OCI-LY7 (cell line): Measurements from ENCODE around the gene FBXO9. TPM values are rescaled to one million over a fixed set of nuclear protein-coding genes. Genes with fewer than 3 reads are reported as not detected.

Source experiments
- BruUV-seq: library from RNA; stranded (reverse); fragments of 400-500 nt; replicated peaks from 2 replicates; lab custom pipeline; 2021; lab: Mats Ljungman, UMichigan
- CTCF ChIA-PET: fragments of 300-600 bp; sonication (Branson Sonifier 250); formaldehyde crosslinking; loops from one replicate; lab custom pipeline; 2022; ENCODE audit warnings: antibody characterized with exemption; ENCODE audit not compliant: unreplicated experiment; lab: Charles Lee
- POLR2A ChIA-PET: fragments of 300-600 bp; sonication (Branson Sonifier 250); formaldehyde crosslinking; loops from one replicate; lab custom pipeline; 2022; ENCODE audit warnings: antibody characterized with exemption; lab: Charles Lee
- DNase-seq: peaks from one replicate; pipeline ENCODE4 v3.0.0-alpha.2; 2015; ENCODE audit warnings: low spot score
- H2AFZ ChIP-seq: fragments of 200-600 bp; sonication (generic), shearing (Covaris generic); 2 replicates; pipeline ENCODE4 v1.6.1; 2014; ENCODE audit warnings: mild to moderate bottlenecking, antibody characterized with exemption, low read length, moderate library complexity
- H3K27ac ChIP-seq: fragments of 200-600 bp; sonication (generic); 2 replicates; pipeline ENCODE4 v1.5.1; 2014; ENCODE audit warnings: mixed run types, low read depth, mild to moderate bottlenecking, moderate library complexity, low read length, inconsistent platforms; ENCODE audit not compliant: poor library complexity, severe bottlenecking
- H3K36me3 ChIP-seq: fragments of 200-600 bp; sonication (generic); 2 replicates; pipeline ENCODE4 v1.6.1; 2014; ENCODE audit warnings: mild to moderate bottlenecking, antibody characterized with exemption, low read length, moderate library complexity, mixed read lengths; ENCODE audit not compliant: insufficient read depth
- H3K4me1 ChIP-seq: fragments of 200-600 bp; sonication (generic); 2 replicates; pipeline ENCODE4 v1.5.1; 2014; ENCODE audit warnings: mild to moderate bottlenecking, low read length; ENCODE audit not compliant: insufficient read depth, poor library complexity, severe bottlenecking
- H3K4me2 ChIP-seq: fragments of 200-600 bp; sonication (generic); 2 replicates; pipeline ENCODE4 v1.6.1; 2014; ENCODE audit warnings: mild to moderate bottlenecking, low read length
- H3K4me3 ChIP-seq: fragments of 200-600 bp; sonication (generic); 2 replicates; pipeline ENCODE4 v1.5.1; 2014; ENCODE audit warnings: mild to moderate bottlenecking, low read depth, low read length; ENCODE audit not compliant: poor library complexity, severe bottlenecking
- H3K79me2 ChIP-seq: fragments of 200-600 bp; sonication (generic); 2 replicates; pipeline ENCODE4 v1.6.1; 2016; ENCODE audit warnings: low read depth, mild to moderate bottlenecking, low read length, moderate library complexity, mixed read lengths; ENCODE audit not compliant: insufficient read depth
- H3K9me2 ChIP-seq: fragments of 200-600 bp; sonication (generic); 2 replicates; pipeline ENCODE4 v1.6.1; 2016; ENCODE audit warnings: mild to moderate bottlenecking, low read length, mixed read lengths; ENCODE audit not compliant: insufficient read depth
- H3K9me3 ChIP-seq: fragments of 200-600 bp; sonication (generic); 2 replicates; pipeline ENCODE4 v1.6.1; 2014; ENCODE audit warnings: mild to moderate bottlenecking, mixed run types, low read length, mixed read lengths
- H4K20me1 ChIP-seq: fragments of 200-600 bp; sonication (generic); 2 replicates; pipeline ENCODE4 v1.6.1; 2014; ENCODE audit warnings: mild to moderate bottlenecking, antibody characterized with exemption, low read length, moderate library complexity, mixed read lengths; ENCODE audit not compliant: insufficient read depth
- CTCF ChIP-seq: fragments of 200-600 bp; sonication (generic); conservative IDR thresholded peaks from 2 replicates; pipeline ENCODE4 v1.5.1; 2014; ENCODE audit warnings: mild to moderate bottlenecking, antibody characterized with exemption, low read length, moderate library complexity, mixed read lengths
- EZH2phosphoT487 ChIP-seq: fragments of 200-600 bp; sonication (generic); IDR thresholded peaks from 2 replicates; pipeline ENCODE4 v1.6.1; 2018; ENCODE audit warnings: low read depth, borderline replicate concordance, mild to moderate bottlenecking, mixed run types, antibody characterized with exemption, low read length, moderate library complexity, mixed read lengths
- intact Hi-C: fragments of 100-400 bp; cut with micrococcal nuclease; formaldehyde crosslinking; loops from one replicate; pipeline ENCODE4 v1.10.0; 2022; ENCODE audit not compliant: unreplicated experiment
- total RNA-seq, 2 experiments: library from RNA; depleted of rRNA in 1 of 2; stranded (reverse); fragments of >200 nt in 1 of 2; shearing (Covaris generic) in 1 of 2; gene quantifications; 2 replicates each; pipeline ENCODE4 v1.2.3, GENCODE V29; 2014 to 2022

Gene FBXO9
- total RNA-seq, 2 experiments from 2014 or later = 23.5 to 67.7 TPM

GRCh38 chr6:53054532-53054931, 10.7 kb upstream of the FBXO9 start:
- Histone ChIP-seq H3K4me1 (no peaks in the 10 kb centered on the region), H3K4me3 (no peak overlapping the region), H3K36me3 (no peaks in the 10 kb centered on the region), H3K9me2 (no peaks in the 10 kb centered on the region), H3K4me2 (no peak overlapping the region), H3K9me3 (no peaks in the 10 kb centered on the region), H3K79me2 (no peaks in the 10 kb centered on the region), H3K27ac (no peak overlapping the region), H2AFZ (no peak overlapping the region), H4K20me1 (no peaks in the 10 kb centered on the region)
- ChIA-PET CTCF (interaction anchor here (0.6 kb wide), 1 partner anchor 130 kb away, joined by 3 read pairs; no protein-coding TSS in a partner anchor), POLR2A (interaction anchor here (0.6 to 1.5 kb wide), 2 partner anchors 24 to 1019 kb away, joined by 3 to 4 read pairs; no protein-coding TSS in a partner anchor)
- no peak for DNase-seq
- intact Hi-C loops = no loop called here
- no peak for TF ChIP-seq EZH2phosphoT487
- BruUV-seq = no TSS peak

- TF ChIP-seq CTCF = no peak
- no peak for TF ChIP-seq EZH2phosphoT487
- POLR2A ChIA-PET = interaction anchor here (1.1 to 1.5 kb wide), 2 partner anchors 13 to 25 kb away, joined by 4 read pairs; no protein-coding TSS in a partner anchor
- H3K36me3 ChIP-seq = no peaks in the 10 kb centered on the region
- H3K4me3 ChIP-seq = no peak overlapping the region
- no peak overlapping the region for H3K4me2 ChIP-seq
- H3K79me2 ChIP-seq = peaks cover 4% of the 10 kb centered on the region; the same call in 1 of the 2 replicates
- H3K4me1 ChIP-seq = peaks cover 13% of the 10 kb centered on the region
- H4K20me1 ChIP-seq = no peaks in the 10 kb centered on the region
- BruUV-seq = no TSS peak
- H3K9me3 ChIP-seq = no peaks in the 10 kb centered on the region
- no peaks in the 10 kb centered on the region for H3K9me2 ChIP-seq
- no peak overlapping the region for H2AFZ ChIP-seq
- H3K27ac ChIP-seq = no peak overlapping the region
- intact Hi-C loops = no loop called here
- DNase-seq = no peak
- CTCF ChIA-PET = no interaction called here
These were observed 9.3 kb upstream of the FBXO9 start for GRCh38 chr6:53055873-53056272.

- peaks cover 13% of the 10 kb centered on the region for H3K4me1 ChIP-seq
- H3K36me3 ChIP-seq = no peaks in the 10 kb centered on the region
- BruUV-seq = no TSS peak
- intact Hi-C loops = no loop called here
- peaks cover 5% of the 10 kb centered on the region; the same call in 1 of the 2 replicates for H3K79me2 ChIP-seq
- H2AFZ ChIP-seq = no peak overlapping the region
- POLR2A ChIA-PET = interaction anchor here (0.5 to 1.1 kb wide), 2 partner anchors 14 to 83 kb away, joined by 4 read pairs; no protein-coding TSS in a partner anchor
- H3K4me3 ChIP-seq = no peak overlapping the region
- TF ChIP-seq EZH2phosphoT487 = no peak
- TF ChIP-seq CTCF = no peak
- DNase-seq = no peak
- no peaks in the 10 kb centered on the region for H3K9me3 ChIP-seq
- no peak overlapping the region for H3K4me2 ChIP-seq
- no peak overlapping the region for H3K27ac ChIP-seq
- no peaks in the 10 kb centered on the region for H3K9me2 ChIP-seq
- no peaks in the 10 kb centered on the region for H4K20me1 ChIP-seq
- CTCF ChIA-PET = no interaction called here
These were observed 8.9 kb upstream of the FBXO9 start for GRCh38 chr6:53056273-53056672.
